Measurements from ENCODE around the gene ILKAP. TPM values are rescaled to one million over a fixed set of nuclear protein-coding genes. Genes with fewer than 3 reads are reported as not detected.

The ILKAP gene
- total and polyA plus RNA-seq, 2 of the 4 experiments (the other 2 are of a cell fraction), result 13.3 to 44.2 TPM

GRCh38 chr2:238126338-238126737 lies 77.2 kb downstream of the ILKAP start:
- CTCF ChIA-PET, result no interaction called here
- peak overlapping the region; percentile 89; the same call in 1 of the 2 replicates for H2AK5ac ChIP-seq (ENCODE audit: low read depth, low read length)
- WGBS, 2 experiments (ENCODE audit: extremely low coverage in 2 of 2, insufficient read length in 1 of 2), result 71% methylated on average over 1 of the region's 2 CpGs; no CpG with 5 or more reads in 1 of the 2 experiments
- H2BK15ac ChIP-seq (ENCODE audit: low read depth, low read length), result no peak overlapping the region
- H3K36me3 ChIP-seq (ENCODE audit: control insufficient read depth, insufficient read depth, low read length), result no peaks in the 10 kb centered on the region
- POLR2A ChIA-PET (ENCODE audit: unreplicated experiment), result no interaction called here
- in situ Hi-C loops (cut with MboI; ENCODE audit: low sequenced_read_pairs), result no loop called here
- no peak overlapping the region for H3K4me3 ChIP-seq (ENCODE audit: insufficient read depth, low read depth, low read length)
- H3K4me1 ChIP-seq (ENCODE audit: control insufficient read depth, insufficient read depth, low read length), result peaks cover 6% of the 10 kb centered on the region
- H3K9me3 ChIP-seq (ENCODE audit: control insufficient read depth, insufficient read depth, low read length), result no peaks in the 10 kb centered on the region
- DNase-seq, result no peak
- H3K4ac ChIP-seq (ENCODE audit: low read depth, low read length), result peak overlapping the region; percentile 87; the same call in 1 of the 2 replicates
- H3K27me3 ChIP-seq (ENCODE audit: control insufficient read depth, insufficient read depth, low read length), result peaks cover 5% of the 10 kb centered on the region; the same call in 1 of the 2 replicates
- no peaks in the 10 kb centered on the region for H3K79me1 ChIP-seq (ENCODE audit: low read depth in 1 of 2, low read length in 2 of 2)
- no peaks in the 10 kb centered on the region for H4K20me1 ChIP-seq (ENCODE audit: insufficient read depth, low read length)
- no peak overlapping the region for H3K56ac ChIP-seq (ENCODE audit: extremely low read depth, insufficient read depth, low read length)
- no peak overlapping the region for H3K27ac ChIP-seq (ENCODE audit: insufficient read depth, low read length)
- H2BK120ac ChIP-seq (ENCODE audit: low read depth, low read length), result no peak overlapping the region
- peak overlapping the region; percentile 90; the same call in 1 of the 2 replicates for H3K18ac ChIP-seq (ENCODE audit: low read depth, low read length)
- peak overlapping the region; percentile 94 to 97; a peak in 3 of 4 replicates for H4K8ac ChIP-seq (ENCODE audit: low read depth in 2 of 2, low read length in 2 of 2)
- no TSS peak for BruUV-seq (replicated peaks)
- H3K9ac ChIP-seq (ENCODE audit: low read depth, low read length), result no peak overlapping the region
- H2AFZ ChIP-seq (replicated peaks; ENCODE audit: low read length, poor library complexity), result no peak overlapping the region
- H3K23ac ChIP-seq (ENCODE audit: low read depth, low read length), result no peak overlapping the region
- H3K14ac ChIP-seq (replicated peaks; ENCODE audit: low read depth, low read length), result no peak overlapping the region; the same call in none of the 2 replicates
- H2BK20ac ChIP-seq (ENCODE audit: low read depth, low read length), result no peak overlapping the region
- intact Hi-C loops (cut with micrococcal nuclease), result no loop called here
- no peak overlapping the region for H3K4me2 ChIP-seq (ENCODE audit: low read depth, low read length)
- ATAC-seq (ENCODE audit: low read depth), result no peak
- H3K9me1 ChIP-seq (ENCODE audit: insufficient read depth, low read length), result peaks cover 5% of the 10 kb centered on the region; the same call in 1 of the 2 replicates
- H4K91ac ChIP-seq (ENCODE audit: insufficient read depth, low read depth, low read length), result no peak overlapping the region
- no peak for TF ChIP-seq MXI1 (IDR thresholded peaks at IDR 0.05; ENCODE audit: borderline replicate concordance, low read depth, low read length)
- no peak for TF ChIP-seq RAD21 (IDR thresholded peaks at IDR 0.05; ENCODE audit: low read length)
- no peak for TF ChIP-seq CEBPB (IDR thresholded peaks at IDR 0.05; ENCODE audit: low read depth, low read length)
- TF ChIP-seq NFE2L2 (IDR thresholded peaks at IDR 0.05; ENCODE audit: low read depth, low read length), result no peak
- TF ChIP-seq USF2 (IDR thresholded peaks at IDR 0.05; ENCODE audit: low read depth, low read length), result no peak
- no peak for TF ChIP-seq RCOR1 (IDR thresholded peaks at IDR 0.05; ENCODE audit: insufficient replicate concordance, low read length)
- TF ChIP-seq BHLHE40 (IDR thresholded peaks at IDR 0.05; ENCODE audit: low read depth, low read length), result no peak
- TF ChIP-seq CHD1 (IDR thresholded peaks at IDR 0.05; ENCODE audit: low read depth, low read length), result no peak
- TF ChIP-seq MAFK (IDR thresholded peaks at IDR 0.05; ENCODE audit: low read depth, low read length), result no peak
- TF ChIP-seq SMC3 (IDR thresholded peaks at IDR 0.05; ENCODE audit: low read depth, low read length), result no peak
- no peak for TF ChIP-seq FOS (IDR thresholded peaks at IDR 0.05; ENCODE audit: low read depth, low read length)
- TF ChIP-seq RFX5 (IDR thresholded peaks at IDR 0.05; ENCODE audit: low read depth, low read length), result no peak
- TF ChIP-seq, protein P1, sequence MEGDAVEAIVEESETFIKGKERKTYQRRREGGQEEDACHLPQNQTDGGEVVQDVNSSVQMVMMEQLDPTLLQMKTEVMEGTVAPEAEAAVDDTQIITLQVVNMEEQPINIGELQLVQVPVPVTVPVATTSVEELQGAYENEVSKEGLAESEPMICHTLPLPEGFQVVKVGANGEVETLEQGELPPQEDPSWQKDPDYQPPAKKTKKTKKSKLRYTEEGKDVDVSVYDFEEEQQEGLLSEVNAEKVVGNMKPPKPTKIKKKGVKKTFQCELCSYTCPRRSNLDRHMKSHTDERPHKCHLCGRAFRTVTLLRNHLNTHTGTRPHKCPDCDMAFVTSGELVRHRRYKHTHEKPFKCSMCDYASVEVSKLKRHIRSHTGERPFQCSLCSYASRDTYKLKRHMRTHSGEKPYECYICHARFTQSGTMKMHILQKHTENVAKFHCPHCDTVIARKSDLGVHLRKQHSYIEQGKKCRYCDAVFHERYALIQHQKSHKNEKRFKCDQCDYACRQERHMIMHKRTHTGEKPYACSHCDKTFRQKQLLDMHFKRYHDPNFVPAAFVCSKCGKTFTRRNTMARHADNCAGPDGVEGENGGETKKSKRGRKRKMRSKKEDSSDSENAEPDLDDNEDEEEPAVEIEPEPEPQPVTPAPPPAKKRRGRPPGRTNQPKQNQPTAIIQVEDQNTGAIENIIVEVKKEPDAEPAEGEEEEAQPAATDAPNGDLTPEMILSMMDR (conservative IDR thresholded peaks at IDR 0.05; ENCODE audit: low read depth, low read length), result no peak
- H4K5ac ChIP-seq (ENCODE audit: low read depth, low read length), result peak overlapping the region; percentile 91; the same call in 1 of the 2 replicates
- peak overlapping the region; percentile 71 for H2BK5ac ChIP-seq (ENCODE audit: low read depth, low read length, poor library complexity, severe bottlenecking)
- dilution Hi-C loops (cut with HindIII; ENCODE audit: low sequenced_read_pairs, unreplicated experiment), result no loop called here
- no peak overlapping the region for H2AK9ac ChIP-seq (replicated peaks; ENCODE audit: low read depth, low read length, poor library complexity)
